HTR-8/SVneo (cell line): Measurements from ENCODE around the gene ANO4.
A peak's percentile ranks its signal among the peaks of the same experiment; 100 is the strongest.
"Not testable (repeated sequence)": the region's sequence is repeated elsewhere in the genome, so short reads cannot be mapped to it uniquely, and the experiment has no call there.

Source experiments
- DNase-seq: peaks from one replicate; pipeline ENCODE4 v3.0.0; 2011; ENCODE audit warnings: low spot score, mixed read lengths; ENCODE audit not compliant: insufficient read length
- FAIRE-seq: peaks from 2 replicates; lab custom pipeline; 2011; peaks lifted over from hg19 to GRCh38; lab: Jason Lieb, UNC

The ANO4 gene

DNA sequence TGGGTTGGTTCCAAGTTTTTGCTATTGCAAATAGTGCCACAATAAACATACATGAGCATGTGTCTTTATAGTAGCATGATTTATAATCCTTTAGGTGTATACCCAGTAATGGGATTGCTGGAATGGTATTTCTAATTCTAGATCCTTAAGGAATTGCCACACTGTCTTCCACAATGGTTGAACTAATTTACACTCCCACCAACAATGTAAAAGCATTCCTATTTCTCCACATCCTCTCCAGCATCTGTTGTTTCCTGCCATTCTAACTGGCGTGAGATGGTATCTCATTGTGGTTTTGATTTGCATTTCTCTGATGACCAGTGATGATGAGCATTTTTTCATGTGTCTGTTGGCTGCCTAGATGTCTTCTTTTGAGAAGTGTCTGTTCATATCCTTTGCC lies 139.0 kb downstream of the ANO4 start:
- DNase-seq, FAIRE-seq: not testable (repeated sequence)

DNA sequence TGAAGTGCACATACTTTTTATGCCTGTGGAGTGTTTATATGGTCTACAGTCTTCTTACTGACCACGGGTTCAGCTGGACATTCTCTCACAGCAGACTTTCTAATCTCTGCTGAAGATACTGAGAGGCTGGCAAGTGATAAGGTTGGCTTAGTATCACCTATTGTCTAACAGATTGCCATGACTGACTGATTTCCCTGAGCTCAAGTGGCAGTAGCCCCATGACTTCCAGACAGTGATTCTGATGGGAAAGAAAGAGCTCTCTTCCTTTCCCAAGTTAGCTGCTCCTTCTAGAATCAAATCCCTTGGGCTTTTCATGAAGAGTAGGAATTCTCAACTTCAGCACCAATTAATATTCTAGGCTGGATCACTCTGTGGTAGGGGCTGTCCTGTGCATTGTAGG lies 141.4 kb downstream of the ANO4 start:
- DNase-seq = no peak
- no peak for FAIRE-seq

DNA sequence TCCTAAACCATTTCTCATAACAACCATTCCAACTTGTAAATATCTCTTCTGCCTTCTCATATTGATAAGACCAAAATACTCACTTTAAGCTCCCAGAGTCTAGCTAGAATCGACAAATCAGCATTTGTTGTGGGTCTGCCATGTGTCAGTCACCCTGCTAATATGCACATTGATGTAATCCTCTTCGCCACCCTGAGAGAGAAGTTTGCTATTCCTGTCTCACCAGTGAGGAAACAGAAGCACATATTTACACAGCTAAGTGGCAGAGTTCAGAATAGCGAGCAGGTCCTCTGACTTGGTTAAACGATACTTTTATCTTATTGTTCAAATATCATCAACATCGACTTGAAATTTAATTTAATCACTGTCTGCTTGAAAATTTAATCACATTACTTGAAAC lies 142.1 kb downstream of the ANO4 start:
- no peak for DNase-seq

DNA sequence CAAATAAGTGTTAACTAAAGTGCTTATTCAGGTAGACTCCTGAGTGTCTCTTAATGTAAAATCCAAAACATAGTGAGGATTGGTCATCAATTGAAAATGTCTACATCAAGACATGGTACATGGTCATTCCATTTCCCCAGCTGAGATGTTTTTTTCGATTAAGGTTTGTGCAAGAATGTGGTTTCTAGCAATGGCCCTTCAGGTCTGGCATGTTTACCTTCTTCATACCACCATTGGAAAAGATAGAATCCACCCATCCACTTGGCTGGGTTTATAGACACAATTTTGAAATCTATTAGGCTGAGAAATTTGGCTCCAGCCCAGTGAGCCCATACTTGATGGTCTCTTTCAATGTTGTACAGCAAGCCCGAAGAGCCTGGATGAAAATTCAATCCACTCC lies 145.9 kb downstream of the ANO4 start:
- FAIRE-seq (no peak), DNase-seq (no peak)

More for the DNA sequence above, 142.1 kb downstream of the ANO4 start:
- no peak for FAIRE-seq

DNA sequence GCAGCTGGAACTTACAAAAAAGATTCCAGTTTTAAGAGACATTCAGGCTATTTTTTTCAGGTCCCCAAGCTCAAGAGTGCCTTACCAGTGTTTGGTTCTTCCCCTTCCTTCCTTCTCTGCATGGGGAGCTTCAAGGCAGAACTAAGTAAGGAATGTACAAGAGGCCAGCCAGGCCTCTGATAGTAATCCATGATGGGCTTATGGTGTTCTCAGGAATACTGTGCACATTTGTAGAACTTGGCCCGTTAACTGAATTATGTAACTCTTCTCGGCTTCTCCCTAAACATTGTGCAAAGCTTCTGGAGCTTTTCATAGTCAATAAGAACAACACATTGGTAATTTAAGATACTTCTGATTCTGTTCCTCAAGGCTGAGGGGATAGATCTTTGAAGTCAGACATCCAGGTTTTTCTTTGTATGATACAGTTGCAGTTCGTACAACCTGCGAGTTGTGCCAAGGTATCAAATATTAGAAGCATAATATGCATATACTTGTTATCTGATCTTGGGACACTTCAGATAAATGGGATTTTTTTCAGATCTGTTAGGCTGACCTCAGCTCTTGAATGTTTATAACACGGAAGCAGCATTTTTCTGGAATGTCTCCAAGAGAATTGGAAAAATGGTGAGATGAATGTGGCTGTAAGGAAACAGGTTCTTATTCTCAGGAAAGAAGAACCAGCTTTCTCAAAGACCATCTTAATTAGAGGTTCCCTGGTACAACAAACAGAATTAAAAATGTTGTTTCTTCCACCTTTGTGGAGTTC lies 148.6 kb downstream of the ANO4 start:
- no peak for DNase-seq
- no peak for FAIRE-seq

- DNase-seq = no peak
- FAIRE-seq = no peak
Measured at GRCh38 chr12:100951756-100952155, 157.2 kb downstream of the ANO4 start.

DNA sequence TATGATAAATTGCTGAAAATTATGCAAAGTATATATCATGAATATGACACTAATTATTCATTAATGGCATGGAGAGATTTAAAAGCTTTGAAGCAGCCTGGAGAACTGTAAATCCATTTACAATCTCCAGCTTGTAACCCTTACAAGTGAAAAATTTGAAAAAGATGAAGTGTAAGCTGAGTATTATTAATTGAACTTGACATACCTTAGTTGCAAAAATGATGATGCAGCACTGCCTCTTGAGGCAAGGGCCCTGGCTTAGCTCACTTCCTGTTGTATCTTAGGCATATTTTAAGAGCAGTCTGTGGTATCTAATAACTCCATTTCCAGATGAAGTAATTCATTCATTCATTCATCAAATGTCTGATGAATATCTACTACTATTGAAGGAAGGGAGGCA lies 158.6 kb downstream of the ANO4 start:
- no peak for DNase-seq
- FAIRE-seq = no peak

DNA sequence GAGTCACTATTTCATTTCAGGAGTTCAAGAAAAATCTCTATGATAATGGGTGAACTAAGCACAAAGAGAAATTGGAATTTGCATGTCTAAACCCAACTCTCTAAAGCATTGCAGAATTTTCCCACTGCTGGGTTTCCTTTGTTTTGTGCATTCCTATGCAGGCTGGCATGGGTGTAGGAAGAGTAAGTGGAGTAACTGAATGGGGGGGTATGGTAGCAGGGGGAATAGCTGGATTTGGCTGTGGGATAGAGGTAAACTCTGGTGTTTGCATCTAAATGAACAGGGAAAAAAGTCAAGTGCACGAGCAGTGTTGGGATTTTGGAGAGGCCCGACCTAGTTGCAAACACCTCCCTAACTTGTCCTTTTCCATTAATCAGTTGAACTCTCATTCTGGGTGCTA lies 159.1 kb downstream of the ANO4 start:
- no peak for FAIRE-seq
- no peak for DNase-seq

DNA sequence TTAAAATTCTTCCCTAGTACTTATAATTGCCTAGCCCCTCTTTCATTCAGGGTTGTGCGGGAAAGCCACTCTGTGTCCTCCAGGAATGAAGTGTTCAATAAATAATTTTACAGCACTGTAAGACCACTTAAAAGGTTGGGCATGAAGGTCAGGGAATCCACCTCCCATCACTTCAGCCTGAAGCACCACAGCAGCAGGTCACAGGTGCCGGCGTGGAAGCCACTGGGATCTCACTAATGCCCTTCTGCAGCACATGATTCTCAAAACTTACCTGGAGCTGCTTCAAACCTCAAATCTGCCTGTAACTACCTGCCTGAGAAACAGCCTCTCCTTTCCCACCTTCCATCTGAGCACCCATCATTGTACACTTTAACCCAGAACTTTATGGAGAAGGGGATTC lies 159.5 kb downstream of the ANO4 start:
- DNase-seq = no peak
- no peak for FAIRE-seq

DNA sequence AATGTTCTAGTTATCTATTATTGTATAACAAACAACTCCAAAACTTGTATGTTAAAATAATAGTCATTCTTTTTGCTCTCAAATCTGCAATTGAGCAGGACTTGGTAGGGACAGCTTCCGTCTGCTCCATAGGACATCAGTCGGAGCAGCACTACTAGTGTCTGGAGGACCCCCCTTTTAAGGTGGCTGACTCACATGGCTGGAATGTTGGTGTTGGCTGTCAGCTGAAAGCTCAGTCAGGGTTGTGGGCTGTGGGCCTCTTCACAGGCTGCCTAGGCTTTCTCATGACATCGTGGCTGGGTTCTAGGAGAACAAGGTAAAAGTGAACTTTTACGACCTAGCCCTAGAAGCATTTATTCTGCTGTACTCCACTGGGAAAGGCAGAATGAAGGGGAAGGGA lies 160.6 kb downstream of the ANO4 start:
- peak; percentile 36 for DNase-seq
- peak; percentile 63 for FAIRE-seq

DNA sequence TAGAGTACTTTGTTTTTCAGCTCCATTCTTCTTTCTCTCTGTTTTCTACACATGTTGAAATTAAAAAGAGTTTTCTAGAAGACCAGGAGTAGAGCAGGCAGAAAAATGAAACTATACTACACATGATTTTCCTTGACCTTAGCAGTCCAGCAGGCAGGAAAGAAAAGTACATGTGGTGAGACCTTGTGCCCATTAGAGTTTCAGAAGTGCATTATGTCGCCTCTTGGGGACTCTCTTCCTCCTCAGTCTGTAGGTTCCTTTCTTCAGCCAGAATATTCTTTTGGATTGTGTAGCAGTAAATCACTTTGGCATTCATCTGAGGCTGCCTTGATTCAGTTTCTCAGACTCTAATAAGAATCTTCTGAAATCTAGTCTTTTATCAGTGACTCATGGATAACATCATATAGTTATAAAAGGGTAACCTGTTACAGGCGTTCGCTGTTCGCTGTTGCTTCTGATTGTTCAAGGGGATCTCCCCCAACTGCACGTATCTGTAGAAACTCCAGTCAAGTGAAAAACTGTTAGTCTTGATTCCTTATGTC lies 161.8 kb downstream of the ANO4 start:
- no peak for FAIRE-seq
- no peak for DNase-seq

DNA sequence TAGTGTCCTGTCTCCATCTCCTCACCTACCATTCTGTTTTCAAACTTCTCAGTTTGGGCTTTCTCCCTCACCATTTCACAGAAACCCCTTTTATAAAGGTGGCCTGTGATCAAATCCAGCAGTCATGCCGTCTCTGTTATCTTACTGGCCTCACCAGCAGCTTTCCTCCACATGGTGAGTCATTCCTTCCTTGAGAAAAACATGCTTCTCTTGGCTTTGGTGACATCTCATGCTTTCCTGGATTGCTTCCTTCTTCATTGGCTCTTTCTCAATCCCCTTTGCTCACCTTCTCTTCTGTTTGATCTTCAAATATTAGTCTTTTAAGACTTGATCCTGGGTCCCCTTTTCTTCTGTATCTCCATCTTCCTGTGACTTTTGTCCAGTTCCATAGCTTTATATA lies 164.9 kb downstream of the ANO4 start:
- peak; percentile 6 for DNase-seq
- no peak for FAIRE-seq

GRCh38 chr12:100962086-100962712 lies 167.6 kb downstream of the ANO4 start:
- no peak for FAIRE-seq
- DNase-seq = no peak

DNA sequence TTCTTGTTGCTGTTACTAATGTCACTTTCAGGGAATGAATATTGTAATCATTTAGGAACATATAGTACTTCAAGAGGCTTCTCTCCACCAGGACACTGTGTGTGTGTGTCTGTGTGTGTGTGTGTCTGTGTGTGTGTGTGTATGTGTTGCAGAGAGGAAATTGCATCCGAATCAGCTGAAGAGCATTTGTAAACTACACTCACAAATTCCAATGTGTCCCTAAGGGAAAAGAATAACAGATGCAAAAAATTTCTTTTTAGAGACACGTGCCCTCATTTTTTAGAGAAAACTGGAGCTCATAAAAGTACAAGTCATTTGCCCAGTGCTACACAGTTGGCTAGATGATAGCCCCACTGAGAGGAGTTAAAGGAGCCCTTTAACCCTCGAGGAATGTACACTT lies 168.8 kb downstream of the ANO4 start:
- FAIRE-seq (no peak), DNase-seq (no peak)

- no peak for DNase-seq
- FAIRE-seq = no peak
Measured at GRCh38 chr12:100964028-100964427, 169.5 kb downstream of the ANO4 start.

DNA sequence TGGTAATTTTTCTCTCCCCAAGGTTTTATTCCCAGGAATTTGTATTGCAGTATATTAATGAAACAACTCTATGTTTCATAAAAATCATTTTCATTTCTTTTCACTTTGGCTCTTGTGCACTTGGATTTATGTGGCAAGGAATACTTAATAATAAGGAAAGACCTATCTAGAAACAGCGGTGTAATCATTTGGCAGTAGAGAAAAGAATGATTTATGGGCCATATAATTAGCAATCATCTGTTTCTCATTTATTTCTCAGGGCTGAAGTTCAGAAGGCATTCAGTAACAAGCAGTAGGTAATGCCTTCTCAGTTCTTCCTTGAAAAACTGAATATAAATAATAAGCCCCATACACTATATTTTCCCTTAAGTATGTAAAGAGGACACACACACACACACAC lies 172.6 kb downstream of the ANO4 start:
- DNase-seq (no peak), FAIRE-seq (no peak)

DNA sequence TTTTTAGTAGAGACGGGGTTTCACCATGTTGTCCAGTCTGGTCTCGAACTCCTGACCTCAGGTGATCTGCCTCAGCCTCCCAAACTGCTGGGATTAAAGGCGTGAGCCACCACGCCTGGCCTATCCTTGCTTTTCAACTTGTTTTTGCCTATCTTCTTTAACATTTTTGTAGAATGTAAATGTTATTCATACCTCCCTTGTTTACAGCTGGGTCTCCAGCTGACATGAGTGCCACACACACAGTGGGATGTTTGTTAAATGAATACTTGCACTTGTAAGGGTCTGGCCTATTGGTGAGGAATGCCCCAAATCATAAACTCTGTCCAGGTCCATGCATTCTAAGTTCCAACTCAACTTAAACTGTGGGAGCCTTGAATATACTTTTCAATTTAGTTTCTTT lies 176.3 kb downstream of the ANO4 start:
- DNase-seq = no peak
- no peak for FAIRE-seq

DNA sequence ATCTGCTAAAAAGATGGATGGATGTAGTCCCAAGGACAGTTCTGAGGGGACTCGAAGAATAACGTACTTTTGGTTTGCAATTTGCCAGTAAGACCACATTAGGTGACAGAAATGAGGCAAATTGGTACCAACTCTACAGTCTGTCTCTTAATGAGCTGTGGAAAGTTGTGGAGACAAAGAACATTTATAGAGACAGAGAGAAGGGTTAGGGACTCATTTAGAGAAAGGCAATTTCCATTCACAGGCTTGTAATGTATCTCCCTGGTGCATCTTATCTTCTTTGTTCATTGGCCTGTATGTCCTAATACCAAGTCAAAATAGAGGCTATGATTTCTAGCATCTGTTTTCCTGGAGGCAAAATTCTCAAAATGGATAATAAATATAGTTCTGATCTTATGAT lies 177.5 kb downstream of the ANO4 start:
- DNase-seq (no peak), FAIRE-seq (no peak)

DNA sequence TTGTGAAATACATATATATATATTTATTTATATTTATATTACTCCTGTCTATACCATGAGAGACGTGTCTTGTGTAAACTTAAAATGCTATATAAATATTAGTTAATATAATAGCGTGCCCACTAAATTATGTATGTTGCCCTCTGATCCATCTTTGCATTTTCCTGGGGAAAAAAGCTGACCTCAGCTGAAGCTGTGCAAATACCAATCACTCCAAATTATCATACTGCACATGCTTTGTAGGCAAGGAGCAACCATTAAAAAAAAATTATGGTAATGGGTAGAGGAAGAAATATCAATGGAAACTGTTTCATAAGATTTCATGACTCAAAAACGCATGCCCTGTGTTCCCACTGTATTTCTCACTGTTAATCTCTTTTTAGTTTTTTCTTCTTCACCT lies 179.8 kb downstream of the ANO4 start:
- FAIRE-seq (no peak), DNase-seq (no peak)

GRCh38 chr12:100974747-100975146 lies 180.2 kb downstream of the ANO4 start:
- FAIRE-seq (no peak), DNase-seq (no peak)

DNA sequence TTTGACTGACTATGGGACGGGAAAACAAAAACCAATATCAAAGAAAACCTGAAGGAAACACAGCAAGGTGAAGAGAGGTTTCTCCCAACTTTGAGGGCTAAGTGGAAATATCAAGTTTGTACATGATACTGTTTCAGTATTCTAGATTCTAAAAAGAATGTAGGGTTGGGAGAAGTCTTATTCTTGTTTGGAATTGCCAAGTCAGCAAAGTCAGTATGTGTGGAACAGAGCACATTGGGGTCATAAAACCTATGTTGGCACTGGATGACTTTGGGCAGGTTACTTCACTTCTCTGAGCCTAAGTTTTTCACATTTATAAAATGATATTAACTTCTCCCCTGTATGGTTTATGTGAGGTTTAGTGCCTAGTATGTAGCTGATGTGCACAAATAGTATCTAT lies 182.2 kb downstream of the ANO4 start:
- DNase-seq (no peak), FAIRE-seq (no peak)

DNA sequence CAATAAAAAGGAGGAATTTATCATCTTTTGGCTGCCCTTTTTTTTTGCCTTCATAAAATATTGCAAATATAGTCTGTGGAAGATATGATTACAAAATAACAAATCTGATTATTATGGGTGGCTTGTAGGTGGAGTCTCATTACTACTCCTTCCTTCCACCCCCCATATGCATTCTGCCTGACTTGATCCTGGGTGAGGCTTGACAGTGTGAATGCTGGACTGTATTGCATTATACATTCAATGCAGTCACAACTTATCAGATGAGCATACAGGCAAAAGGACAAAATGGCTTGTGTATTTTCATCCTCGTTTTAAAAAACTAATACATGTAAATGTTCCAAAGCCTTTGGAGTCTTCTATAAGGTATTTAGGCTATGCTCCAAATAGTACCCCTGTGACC lies 186.3 kb downstream of the ANO4 start:
- FAIRE-seq = no peak
- DNase-seq = no peak
